HG02759 (cell line): Measurements from ENCODE around the gene ARHGAP32.
"Not testable (repeated sequence)": the region's sequence is repeated elsewhere in the genome, so short reads cannot be mapped to it uniquely, and the experiment has no call there.

Experiments used
- ATAC-seq: cut with Tn5 transposase; IDR thresholded peaks from one replicate; pipeline ENCODE4 v1.9.1; 2021; ENCODE audit warnings: mild to moderate bottlenecking, moderate library complexity; ENCODE audit not compliant: unreplicated experiment

The ARHGAP32 gene

DNA sequence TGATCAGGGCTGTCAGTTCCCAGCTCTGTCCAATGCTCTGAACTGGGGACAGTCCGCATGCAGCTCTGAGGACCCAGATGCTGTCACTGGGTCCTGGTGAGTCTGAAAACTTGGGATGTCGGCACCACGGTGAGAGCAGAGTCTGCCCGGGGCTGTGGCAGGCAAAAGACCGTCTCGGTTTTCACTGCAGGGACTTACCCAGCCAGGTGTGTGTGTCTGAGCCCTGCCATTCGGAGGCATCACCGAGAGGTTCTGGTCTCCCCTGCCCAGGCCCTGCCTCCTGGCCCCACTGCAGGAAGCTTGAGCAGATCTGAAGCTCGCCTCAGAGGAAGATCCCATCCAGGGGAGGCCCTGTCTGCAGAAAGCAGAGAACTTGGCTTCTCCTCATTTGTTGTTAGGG, 254.6 kb downstream of the ARHGAP32 start:
- no peak for ATAC-seq

DNA sequence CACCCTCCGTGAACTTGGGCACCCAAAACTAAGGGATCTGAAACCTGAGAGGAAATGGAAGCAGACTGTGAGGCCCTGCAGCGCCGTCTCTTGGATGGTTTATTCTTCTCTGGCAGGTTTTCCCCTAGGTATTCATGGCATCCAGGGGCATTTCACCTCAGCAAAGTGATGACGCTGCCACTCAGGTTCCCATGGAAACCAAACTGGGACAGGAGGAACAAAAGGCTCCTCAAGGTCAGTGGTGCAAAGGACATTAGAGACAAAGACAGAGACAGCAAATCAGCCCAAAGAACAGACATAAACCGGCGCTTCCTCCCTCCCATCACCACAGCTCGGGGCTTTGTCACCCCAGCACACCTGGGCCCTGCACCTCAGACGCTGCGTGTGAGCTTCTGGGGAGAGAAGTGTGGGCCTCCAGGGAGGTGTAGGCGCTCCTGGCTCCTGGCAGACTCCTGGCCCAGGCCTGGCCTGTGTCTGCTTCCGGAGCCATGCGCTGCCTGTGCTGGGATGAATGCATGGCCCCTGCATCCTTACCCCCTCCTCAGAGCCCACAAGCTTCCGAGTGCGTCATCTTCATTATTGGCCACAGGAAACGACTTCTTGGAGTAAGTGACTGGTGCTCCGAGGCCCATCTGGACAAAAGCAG, 255.4 kb downstream of the ARHGAP32 start:
- ATAC-seq = no peak

DNA sequence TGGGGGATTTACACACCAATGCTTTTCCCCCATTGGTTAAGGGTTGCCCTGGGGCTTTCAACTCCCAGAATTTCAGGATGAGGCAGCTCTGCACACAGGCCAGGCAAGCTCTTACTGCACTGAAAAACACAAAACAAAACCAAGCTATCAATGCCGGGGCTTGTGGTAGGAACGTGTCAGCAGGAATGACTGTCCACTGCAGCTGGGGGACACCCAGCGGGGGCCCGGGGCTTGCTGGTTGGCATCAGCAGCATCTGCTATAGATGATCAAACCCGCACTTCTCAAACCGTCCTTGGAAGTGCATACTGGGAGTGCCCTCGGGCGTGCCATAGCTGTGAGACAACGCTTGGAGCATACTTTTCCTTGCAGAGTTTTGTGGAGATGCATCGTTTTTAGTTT, 257.2 kb downstream of the ARHGAP32 start:
- ATAC-seq = no peak

DNA sequence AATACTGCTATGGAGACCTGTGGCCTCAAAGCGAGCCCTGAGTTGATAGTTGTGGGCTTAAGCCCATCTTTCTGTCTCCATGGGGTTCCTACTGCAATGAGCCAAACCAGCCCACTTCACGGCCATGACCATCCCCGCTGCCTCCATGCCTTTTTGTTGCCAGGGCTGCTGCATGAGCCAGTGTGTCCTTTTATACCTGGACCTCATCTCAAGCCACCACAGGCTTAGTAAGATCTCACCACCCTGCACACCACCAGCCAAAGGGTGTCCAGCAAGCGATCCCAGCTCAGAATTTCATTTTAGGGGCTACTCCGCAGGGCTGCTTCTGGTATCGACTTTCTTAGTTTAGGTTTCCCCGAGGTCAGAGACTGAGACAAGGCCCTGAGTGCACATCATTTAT, 257.8 kb downstream of the ARHGAP32 start:
- ATAC-seq = no peak

DNA sequence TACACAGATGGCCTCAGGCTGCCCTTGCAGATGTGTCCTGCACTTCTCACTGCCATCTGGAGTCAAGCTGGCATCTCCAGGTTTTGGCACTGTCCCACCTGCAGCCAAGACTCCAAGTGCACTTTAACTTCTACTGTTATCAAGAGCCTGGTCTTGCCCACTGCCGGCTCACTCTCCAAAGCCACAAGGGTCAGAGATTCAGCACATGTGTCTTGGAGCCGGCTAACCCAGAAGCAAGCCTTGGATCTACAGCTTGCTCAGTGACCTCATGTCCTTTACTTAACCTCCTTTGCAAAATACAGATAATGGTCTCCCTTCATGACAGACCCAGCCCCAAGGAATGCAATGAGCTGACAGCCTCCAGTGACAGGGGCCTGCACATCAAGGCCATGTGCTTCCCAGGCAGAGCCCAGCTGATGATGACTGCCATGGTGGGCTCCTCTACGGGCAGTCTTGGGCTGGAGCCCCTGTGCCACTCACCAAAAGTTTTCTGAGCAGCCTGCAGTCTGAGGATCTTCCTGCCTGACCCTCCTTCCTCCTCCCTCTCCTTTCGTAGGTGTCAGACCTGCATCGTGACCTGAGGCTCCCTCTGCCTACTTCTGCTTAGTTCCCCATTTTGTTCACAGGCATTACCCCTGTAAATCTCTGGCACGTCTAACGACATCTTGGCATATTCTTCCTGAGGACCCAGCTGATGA, 258.5 kb downstream of the ARHGAP32 start:
- ATAC-seq = no peak

DNA sequence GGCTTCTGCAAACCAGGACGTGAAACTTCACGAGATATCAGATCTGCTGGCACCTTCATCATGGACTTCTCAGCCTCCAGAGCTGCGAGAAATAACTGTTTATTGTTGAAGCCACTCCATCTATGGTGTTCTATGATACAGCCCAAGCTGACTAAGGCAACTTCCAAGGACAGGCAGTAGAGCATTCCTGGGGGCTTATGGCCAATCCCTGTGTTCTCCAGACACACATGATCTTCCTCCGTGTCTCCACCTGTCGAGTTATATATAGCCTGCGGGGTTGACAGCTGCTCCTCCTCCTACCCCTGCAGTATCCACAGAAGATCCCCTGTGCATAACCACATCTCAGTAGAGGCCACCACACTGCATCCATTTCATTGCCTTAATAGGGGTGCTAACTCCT, 260.5 kb downstream of the ARHGAP32 start:
- no peak for ATAC-seq

DNA sequence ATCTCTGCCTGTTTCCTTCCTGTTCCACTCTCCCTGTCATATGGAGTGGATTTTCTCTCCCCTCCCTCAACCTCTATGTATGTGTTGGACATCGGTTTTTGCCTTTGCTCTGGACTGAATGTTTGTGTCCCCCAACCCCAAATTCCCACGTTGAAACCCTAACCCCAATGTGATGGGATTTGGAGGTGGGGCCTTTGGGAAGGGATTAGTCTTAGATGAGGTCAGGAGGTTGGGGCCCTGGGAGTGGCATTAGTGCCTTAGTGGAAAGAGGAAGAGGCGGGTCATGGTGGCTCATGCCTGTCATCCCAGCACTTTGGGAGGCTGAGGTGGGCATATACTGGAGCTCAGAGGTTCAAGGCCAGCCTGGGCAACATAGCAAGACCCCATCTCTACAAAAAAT, 261.1 kb downstream of the ARHGAP32 start:
- no peak for ATAC-seq

DNA sequence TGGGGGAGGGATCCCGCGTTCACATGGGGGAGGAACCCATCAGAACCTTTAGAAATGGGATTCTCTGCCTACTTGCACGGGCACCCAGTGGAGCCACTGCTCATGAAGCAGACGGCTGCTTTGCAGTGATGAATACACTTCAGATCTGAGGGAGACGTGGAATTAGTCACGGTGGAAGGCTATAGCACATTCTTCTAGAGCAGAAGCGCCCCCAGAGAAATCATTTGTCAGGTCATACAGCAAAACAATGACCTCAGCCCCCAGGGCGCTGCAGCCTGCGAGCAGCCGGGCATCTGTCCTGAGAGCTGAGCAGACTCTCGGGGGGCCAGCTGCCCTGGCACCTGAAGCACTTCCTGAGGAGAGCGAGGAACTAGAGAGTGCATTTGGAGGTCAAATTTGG, 262.1 kb downstream of the ARHGAP32 start:
- ATAC-seq = no peak

DNA sequence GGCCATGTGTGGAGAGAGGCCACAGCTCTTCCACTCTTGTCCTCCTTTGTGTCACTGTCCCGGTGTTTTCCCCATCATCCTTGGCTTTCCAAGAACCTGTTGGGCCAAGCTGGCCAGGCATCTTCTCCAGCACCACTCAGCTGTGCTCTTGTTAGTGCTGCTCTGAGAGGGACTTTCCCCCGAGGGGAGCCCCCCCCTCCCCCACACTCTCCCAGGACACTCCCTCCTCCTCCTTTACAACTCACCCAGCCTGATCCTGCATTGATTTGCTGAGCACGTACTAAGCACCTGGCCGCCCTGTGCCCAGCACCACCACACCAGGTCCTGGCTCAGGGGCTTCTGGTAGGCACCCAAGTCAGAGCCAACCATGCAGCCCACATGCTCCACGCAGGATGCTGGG, 262.7 kb downstream of the ARHGAP32 start:
- peak; percentile 32 for ATAC-seq

DNA sequence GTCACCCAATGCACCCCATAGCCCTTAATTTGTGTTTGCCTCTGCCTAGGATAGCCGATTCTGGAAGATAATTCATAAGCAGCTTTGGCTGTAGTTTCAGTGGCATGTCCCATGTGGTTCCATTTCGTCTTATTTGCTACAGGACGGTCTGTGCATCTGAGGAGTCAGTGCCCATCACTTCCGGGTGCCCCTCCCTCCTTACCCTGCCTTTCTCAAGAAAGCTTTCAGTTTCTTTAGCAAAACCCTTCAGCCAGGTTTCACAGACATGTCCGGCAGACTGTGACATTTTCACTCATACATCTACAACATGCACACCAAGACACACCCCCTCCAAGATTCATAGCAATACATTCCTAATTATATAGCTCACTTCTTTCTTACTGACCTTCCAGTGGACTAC, 263.7 kb downstream of the ARHGAP32 start:
- peak; percentile 97 for ATAC-seq

DNA sequence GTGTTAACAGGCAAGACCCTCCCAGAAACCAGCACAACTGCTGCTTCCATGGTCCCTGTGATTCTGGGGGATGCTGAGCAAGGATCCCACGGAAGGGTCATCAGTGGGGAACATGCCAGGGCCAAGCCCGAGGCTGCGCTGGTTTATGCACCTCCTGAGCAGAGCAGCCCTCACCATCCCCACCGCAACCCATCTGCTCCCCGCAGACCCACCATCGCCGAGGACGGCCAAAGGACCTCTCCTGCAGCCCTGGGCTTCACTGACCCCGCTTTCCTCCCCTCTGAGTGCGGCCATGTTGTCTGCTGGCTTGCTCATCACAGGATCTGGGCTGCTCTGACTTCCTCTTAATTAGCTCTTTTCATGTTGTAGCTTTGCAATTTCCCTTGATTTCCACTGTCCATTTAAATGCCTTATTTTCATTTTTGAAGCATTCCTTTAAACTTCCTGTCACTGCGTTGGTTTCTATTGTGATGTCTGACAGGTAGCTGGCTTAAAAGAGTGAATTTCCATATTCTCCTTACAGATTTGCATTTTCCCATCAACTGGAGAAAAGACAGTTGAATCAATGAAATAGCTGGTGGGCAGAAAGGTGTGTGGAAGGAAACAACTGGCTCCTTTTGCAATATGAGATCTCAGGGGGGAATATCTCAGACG, 264.3 kb downstream of the ARHGAP32 start:
- no peak for ATAC-seq

DNA sequence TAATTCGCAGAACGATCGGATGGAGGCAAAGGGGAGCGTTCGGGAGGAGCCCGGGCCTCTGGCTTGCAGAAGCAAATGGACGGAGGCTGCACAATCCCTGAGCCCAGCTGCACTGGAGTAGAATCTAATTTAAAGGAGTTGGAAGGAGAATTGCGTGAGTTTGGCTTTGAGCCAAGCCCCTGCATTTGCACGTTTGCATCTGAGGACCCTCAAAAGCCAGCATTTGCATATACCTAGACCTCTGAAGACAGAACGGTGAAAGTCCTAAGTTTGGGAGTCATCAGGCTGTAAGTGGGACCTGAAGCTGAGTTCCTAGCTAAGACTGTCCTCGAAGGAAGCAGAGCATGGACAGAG, 265.0 kb downstream of the ARHGAP32 start:
- ATAC-seq = no peak

DNA sequence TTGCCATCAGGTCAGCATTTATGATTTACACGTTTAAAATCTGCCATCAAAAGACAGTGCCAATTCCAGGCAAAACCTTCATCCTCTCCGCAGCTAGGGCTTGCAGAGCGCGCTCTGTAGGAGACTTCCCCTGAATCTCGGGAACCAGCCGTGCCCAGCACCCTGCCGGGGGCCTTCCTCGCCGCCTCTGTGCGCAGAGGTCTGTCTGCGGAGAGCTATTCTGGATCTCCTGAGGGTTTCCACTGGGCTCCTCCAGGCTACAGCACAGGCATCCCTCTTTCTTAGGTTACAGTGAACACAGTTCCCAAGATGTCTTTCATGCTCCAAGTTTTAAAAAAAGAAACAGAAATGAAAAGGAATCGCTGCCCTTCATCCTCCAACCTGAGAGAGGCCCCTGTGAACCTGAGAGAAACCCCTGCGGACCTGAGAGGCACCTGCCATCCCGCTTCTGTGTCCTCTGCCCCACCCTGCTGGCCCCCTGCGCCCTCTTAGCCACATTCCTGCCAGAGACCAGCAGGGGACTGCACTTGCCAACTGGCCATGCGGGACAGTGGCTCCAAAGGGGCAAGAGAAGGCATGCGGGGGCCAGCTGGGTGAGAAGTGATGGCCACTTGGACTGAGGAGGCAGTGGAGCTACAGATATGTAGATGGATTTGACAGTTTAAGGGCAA, 265.6 kb downstream of the ARHGAP32 start:
- ATAC-seq = no peak

DNA sequence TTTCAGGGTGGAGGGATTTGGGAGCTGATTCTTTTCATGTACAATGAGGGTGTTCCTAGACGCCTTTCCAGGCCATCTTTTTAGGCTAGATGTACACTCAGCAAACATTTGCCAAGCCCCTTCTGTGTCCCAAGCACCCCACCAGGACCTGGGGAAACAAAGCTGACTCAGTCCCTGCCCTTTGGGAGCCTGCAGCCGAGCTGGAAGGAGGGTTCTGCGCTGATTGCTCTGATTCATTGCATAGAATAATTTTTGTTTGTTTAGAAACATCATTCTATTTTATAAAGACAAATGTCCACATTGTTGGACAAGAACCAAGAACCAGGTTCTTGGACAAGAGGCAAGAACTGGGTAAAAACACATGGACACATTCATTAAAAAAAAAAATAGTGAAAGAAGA, 266.1 kb downstream of the ARHGAP32 start:
- ATAC-seq = no peak

DNA sequence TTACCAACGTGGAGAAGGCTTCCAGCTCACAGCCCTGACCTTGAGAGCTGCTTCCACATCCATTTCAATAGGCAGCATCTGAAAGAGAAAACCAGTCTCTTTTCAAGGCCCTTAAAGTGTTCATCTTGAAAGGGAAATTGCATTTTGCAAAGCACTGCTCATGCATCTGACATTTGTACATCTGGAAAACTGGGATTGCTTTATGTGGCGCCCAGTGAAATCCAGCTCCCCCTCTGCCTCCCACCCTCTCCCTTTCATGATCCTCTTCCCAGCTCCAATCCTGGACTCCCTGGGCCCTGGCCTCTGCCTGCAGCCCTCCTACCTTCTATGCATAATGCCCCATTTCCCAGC, 266.9 kb downstream of the ARHGAP32 start:
- ATAC-seq = no peak

DNA sequence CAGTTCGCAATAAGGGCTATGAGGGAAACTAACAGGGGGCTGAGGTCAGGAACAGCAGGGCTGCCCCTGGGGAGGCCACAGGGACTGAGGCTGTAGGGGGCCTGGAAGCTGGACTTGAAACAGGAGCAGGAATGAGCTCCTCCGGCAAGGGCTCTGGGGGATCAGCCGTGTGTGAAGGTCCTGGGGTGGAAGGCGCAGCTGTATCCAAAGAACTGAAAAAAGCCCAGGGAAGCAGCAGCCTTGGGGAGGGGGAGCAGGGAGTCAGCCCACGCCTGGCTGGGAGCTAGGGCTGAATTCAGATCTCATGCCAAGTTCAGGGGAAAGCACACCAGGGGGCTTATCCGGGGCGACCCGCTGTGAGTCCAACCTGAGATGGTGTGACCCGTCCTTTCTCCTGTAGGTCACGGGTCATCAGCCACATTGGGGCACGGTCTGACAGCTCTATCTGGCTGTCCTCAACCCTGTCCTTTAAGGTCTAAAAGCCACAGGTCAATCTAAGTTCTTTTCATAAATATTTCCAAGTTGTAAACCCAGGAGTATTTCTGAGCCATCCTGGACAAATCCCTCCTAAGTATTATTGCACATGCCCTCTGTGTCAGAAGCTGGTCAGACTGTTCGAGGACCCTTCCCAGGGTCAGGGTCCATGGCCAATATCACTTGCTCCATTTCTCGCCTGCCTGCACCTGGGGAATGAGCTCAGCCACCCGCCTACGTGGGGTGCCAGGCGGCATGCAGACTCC, 267.4 kb downstream of the ARHGAP32 start:
- ATAC-seq = no peak

DNA sequence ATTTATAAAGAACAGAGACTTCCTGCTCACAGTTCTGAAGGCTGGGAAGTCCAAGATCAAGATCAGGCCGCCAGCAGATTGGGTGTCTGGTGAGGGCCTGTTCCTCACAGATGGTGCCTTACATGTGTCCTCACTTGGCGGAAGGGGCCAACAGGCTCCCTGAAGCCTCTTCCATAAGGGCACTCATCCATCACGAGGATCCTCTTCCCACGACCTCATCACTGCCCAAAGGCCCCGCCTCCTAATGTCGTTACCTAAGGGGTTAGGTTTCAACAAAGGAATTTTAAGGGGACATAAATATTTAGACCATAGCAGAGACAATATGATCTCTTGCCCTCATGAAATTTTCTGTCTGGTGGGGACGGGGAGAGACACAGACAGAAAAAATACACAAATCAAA, 268.0 kb downstream of the ARHGAP32 start:
- ATAC-seq = no peak

DNA sequence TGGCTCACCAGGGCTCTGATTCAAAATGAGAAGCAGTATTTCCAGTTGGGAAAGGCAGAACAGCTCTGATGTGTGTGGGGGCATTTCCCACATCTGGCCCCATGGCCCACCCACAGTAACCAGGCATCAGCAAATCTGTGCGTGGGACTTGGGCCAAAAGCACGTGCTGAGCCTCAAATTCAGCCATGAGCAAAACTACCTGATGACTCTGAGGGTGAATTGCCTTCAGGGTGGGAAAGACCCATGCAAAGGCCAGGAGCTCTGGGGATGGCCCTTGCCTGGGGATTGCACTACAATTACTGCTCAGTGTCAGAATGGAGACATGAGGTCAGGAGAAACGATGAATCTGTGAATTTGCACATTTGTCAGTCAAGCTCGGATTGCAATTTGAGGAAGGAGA, 270.3 kb downstream of the ARHGAP32 start:
- ATAC-seq = no peak

DNA sequence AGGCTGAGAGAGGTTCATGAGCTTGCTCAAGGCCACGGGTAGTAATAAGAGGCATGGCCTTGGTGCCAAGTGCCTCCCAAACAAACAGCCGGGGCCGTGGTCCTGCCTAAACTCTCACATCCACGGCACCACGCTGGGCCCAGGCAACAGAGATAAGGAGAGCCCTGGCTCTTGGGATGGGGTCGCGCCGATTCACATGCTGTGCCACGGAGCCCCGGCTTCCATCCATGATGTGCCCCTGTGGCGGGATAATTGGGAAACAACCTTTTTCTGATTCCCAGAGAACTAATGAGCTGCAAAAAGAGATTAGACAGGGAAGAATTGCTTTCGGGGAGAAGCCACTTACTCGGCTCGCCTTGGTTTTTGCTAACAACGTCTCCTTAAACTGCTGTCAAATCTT, 271.5 kb downstream of the ARHGAP32 start:
- no peak for ATAC-seq

DNA sequence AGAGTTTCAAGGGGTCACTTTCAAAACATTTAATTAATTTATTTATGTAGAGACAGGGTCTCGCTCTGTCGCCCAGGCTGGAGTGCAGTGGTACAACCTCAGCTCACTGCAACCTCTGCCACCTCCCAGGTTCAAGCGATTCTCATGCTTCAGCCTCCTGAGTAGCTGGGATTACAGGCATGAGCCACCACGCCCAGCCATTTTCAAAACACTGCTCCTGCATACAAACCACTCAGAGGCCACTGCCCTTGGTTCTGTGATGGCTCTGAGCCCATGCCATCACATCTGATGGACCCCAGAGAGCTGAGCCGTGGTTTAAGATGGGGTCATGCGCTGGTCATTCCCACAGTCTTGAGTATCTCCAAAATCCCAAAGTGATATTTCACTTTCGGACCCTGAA, 272.5 kb downstream of the ARHGAP32 start:
- ATAC-seq = not testable (repeated sequence)

DNA sequence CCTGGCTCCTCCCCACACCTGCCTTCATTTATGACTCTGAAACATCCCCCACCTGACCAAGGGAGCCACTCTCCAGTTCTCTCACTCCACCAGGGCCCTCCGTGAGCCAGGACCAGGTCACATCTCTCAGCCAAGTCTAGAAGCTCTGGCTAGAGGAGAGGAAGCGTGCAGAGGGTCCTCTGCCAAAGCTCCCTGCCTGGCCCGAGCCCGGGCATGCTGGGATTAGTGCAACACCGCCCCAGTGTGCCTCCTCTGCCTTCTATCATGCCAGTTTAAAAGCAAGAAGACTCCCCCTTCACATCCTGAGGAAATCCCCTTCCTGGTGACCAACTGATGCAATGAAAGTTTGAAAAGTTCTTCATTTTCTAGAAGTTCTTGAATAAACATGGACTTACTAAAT, 272.9 kb downstream of the ARHGAP32 start:
- ATAC-seq = no peak
